ENCODE measurements around the gene MYL3.

- TF ChIP-seq CTCF (IDR thresholded peaks at IDR 0.05) (no peak), POLR2A (IDR thresholded peaks at IDR 0.05; ENCODE audit: low read length) (no peak), RNF2 (IDR thresholded peaks at IDR 0.05; ENCODE audit: borderline replicate concordance, low read depth) (no peak)
Observed at GRCh38 chr3:46870651-46871050, 7.4 kb upstream of the MYL3 start.

Measured in A549 (cell line).